HG02642 (cell line): Measurements from ENCODE around the gene TM9SF1.

Experiments
- ATAC-seq: cut with Tn5 transposase; IDR thresholded peaks from one replicate; pipeline ENCODE4 v1.9.1; 2021; ENCODE audit warnings: mild to moderate bottlenecking; ENCODE audit not compliant: unreplicated experiment, poor library complexity

Gene TM9SF1

GRCh38 chr14:24181371-24182077 lies 13.7 kb downstream of the TM9SF1 start:
- ATAC-seq = no peak

- ATAC-seq = no peak
Observed at GRCh38 chr14:24179961-24180796, 15.1 kb downstream of the TM9SF1 start.

- ATAC-seq = no peak
Observed at GRCh38 chr14:24179294-24179960, 15.8 kb downstream of the TM9SF1 start.

- no peak for ATAC-seq
Observed at GRCh38 chr14:24178399-24179178, 16.7 kb downstream of the TM9SF1 start.

GRCh38 chr14:24177891-24178290 lies 17.4 kb downstream of the TM9SF1 start:
- no peak for ATAC-seq

GRCh38 chr14:24177041-24177825 lies 18.0 kb downstream of the TM9SF1 start:
- no peak for ATAC-seq

GRCh38 chr14:24176599-24176998 lies 18.6 kb downstream of the TM9SF1 start:
- no peak for ATAC-seq

GRCh38 chr14:24172871-24173281 lies 22.4 kb downstream of the TM9SF1 start:
- no peak for ATAC-seq

- no peak for ATAC-seq
Observed at GRCh38 chr14:24172261-24172860, 22.9 kb downstream of the TM9SF1 start.

GRCh38 chr14:24171422-24172260 lies 23.6 kb downstream of the TM9SF1 start, which contains the start of gene REC8:
TSS of gene REC8 (plus strand) at chr14:24172080. CDS start at chr14:24172553, 473 bp downstream.
- peak; percentile 70 for ATAC-seq

- no peak for ATAC-seq
Observed at GRCh38 chr14:24167469-24168114, 27.6 kb downstream of the TM9SF1 start.

GRCh38 chr14:24165785-24166184 lies 29.5 kb downstream of the TM9SF1 start:
- no peak for ATAC-seq

GRCh38 chr14:24164518-24164991 lies 30.7 kb downstream of the TM9SF1 start:
- no peak for ATAC-seq

GRCh38 chr14:24162093-24162492 lies 33.1 kb downstream of the TM9SF1 start:
- ATAC-seq = no peak

GRCh38 chr14:24160850-24161804 lies 34.1 kb downstream of the TM9SF1 start, which contains the start of gene IRF9:
TSS of gene IRF9 (plus strand) at chr14:24161265. CDS start at chr14:24162145, 880 bp downstream.
- peak; percentile 85 for ATAC-seq

GRCh38 chr14:24160499-24160849 lies 34.8 kb downstream of the TM9SF1 start:
- ATAC-seq = peak; percentile 0
